Spleen (tissue), 11 donors: Measurements from ENCODE around the gene TIGD3. TPM values are rescaled to one million over a fixed set of nuclear protein-coding genes. Genes with fewer than 3 reads are reported as not detected.

Experiments used
- DNase-seq: peaks from one replicate; pipeline ENCODE4 v3.0.0-alpha.2; 2020
- H3K27ac ChIP-seq, 8 donors: fragments of 200-600 bp; sonication (generic) in 7 of 8; 1 replicate in 4 of 8; 2 replicates in 4 of 8; pipeline versions ENCODE4 v1.5.0 to v1.8.0; 2016 to 2021; ENCODE audit warnings: inconsistent platforms in 4 of 8, mild to moderate bottlenecking in 4 of 8, moderate library complexity in 1 of 8
- H3K27me3 ChIP-seq, 7 donors: fragments of 200-600 bp; sonication (generic) in 6 of 7; replicated peaks in 1 of 7; 1 replicate in 4 of 7; 2 replicates in 3 of 7; pipeline versions ENCODE4 v1.5.0 to v1.8.0; 2016 to 2021; ENCODE audit warnings: inconsistent platforms in 3 of 7, mild to moderate bottlenecking in 1 of 7
- H3K36me3 ChIP-seq, 6 donors: fragments of 200-600 bp; sonication (generic) in 5 of 6; 1 replicate in 4 of 6; 2 replicates in 2 of 6; pipeline versions ENCODE4 v1.5.0 to v1.8.0; 2016 to 2021; ENCODE audit warnings: inconsistent platforms in 2 of 6
- H3K4me1 ChIP-seq, 6 donors: fragments of 200-600 bp; sonication (generic) in 5 of 6; 1 replicate in 3 of 6; 2 replicates in 3 of 6; pipeline versions ENCODE4 v1.5.0 to v1.8.0; 2016 to 2021; ENCODE audit warnings: inconsistent platforms in 3 of 6
- H3K4me3 ChIP-seq, 8 donors: fragments of 200-600 bp; sonication (generic) in 7 of 8; 1 replicate in 4 of 8; 2 replicates in 4 of 8; pipeline versions ENCODE4 v1.5.0 to v1.8.0; 2016 to 2021; ENCODE audit warnings: inconsistent platforms in 4 of 8, mild to moderate bottlenecking in 4 of 8, moderate library complexity in 2 of 8
- H3K9me3 ChIP-seq, 8 donors: fragments of 200-600 bp; sonication (generic) in 7 of 8; 1 replicate in 4 of 8; 2 replicates in 4 of 8; pipeline versions ENCODE4 v1.5.0 to v1.8.0; 2016 to 2021; ENCODE audit warnings: inconsistent platforms in 4 of 8
- CTCF ChIP-seq, 11 experiments: fragments of 200-600 bp in 7 of 11; fragments of 450-650 bp in 4 of 11; sonication (generic) in 4 of 11; IDR thresholded peaks in 8 of 11; conservative IDR thresholded peaks in 3 of 11; 1 replicate in 7 of 11; 2 replicates in 4 of 11; pipeline versions ENCODE4 v1.4.0 to v1.8.0; 2016 to 2021; ENCODE audit warnings: antibody characterized with exemption in 11 of 11, inconsistent platforms in 4 of 11, mild to moderate bottlenecking in 1 of 11
- POLR2A ChIP-seq, 3 donors: fragments of 450-650 bp; IDR thresholded peaks; one replicate each; pipeline ENCODE4 v1.5.1; 2017; ENCODE audit warnings: antibody characterized with exemption in 3 of 3, mild to moderate bottlenecking in 1 of 3
- POLR2AphosphoS5 ChIP-seq, 3 donors: sonication (generic); formaldehyde crosslinking; IDR thresholded peaks; one replicate each; pipeline ENCODE4 v1.5.1; 2017; ENCODE audit warnings: antibody characterized with exemption in 3 of 3
- WGBS, 5 donors: extraction: QIAGEN DNeasy Blood & Tissue Kit in 3 of 5; methylation state at CpG; one replicate each; pipeline versions ENCODE4 v1.1.5 to v1.1.7; 2013 to 2018; 5-methylcytosine and 5-hydroxymethylcytosine counted together
- intact Hi-C: fragments of 100-400 bp; cut with DNase I; formaldehyde crosslinking; loops from one replicate; pipeline ENCODE4 v1.15.0; 2023; ENCODE audit warnings: low total_unique reads
- polyA plus RNA-seq, 3 donors: library from polyadenylated mRNA; stranded (reverse); fragments of 200-250 nt; gene quantifications; one replicate each; pipeline ENCODE4 v1.2.1, GENCODE V29; 2013
- total RNA-seq, 7 donors: library from RNA; depleted of rRNA in 3 of 7; stranded (reverse); fragments of >200 nt in 3 of 7; fragmentation: NEBNext Ultra II Directional in 4 of 7; extraction: Animal tissue kit (Norgen Biotek cat#: 25700) in 4 of 7; gene quantifications; one replicate each; pipeline versions ENCODE4 v1.1.0 to v1.2.1, GENCODE V29; 2016 to 2021
- donor health status: healthy with polysubstance abuse.
- donor health status: DM: no; HTN: no; CAD: no; lungs with moderate emphysema.
- donor health status: DM: no; HTN: no; CAD: no.
- donor health status: Bipolar disorder and iron deficiency.
- donor health status: healthy.
- donor health status: DM: no; HTN: no; CAD: no.
- donor health status: DM: yes; HTN: yes; CAD: no.

The TIGD3 gene
- total and polyA plus RNA-seq, 10 donors, result 0.56 to 2.7 (median 0.93) TPM

GRCh38 chr11:65325435-65325834 lies 29.1 kb upstream of the TIGD3 start:
- WGBS, 5 donors, result 83 to 90% (median 84%) methylated on average over 4 of the region's 4 CpGs
- intact Hi-C loops, result no loop called here
- H3K9me3 ChIP-seq, result no peaks in the 10 kb centered on the region

GRCh38 chr11:65327021-65327420 lies 27.5 kb upstream of the TIGD3 start:
- H3K9me3 ChIP-seq, result no peaks in the 10 kb centered on the region
- no peak overlapping the region for H3K4me3 ChIP-seq
- intact Hi-C loops, result no loop called here
- peaks cover 5 to 27% (median 19%) of the 10 kb centered on the region in 6 donors for H3K4me1 ChIP-seq
- no peaks in the 10 kb centered on the region for H3K27me3 ChIP-seq
- no peak for TF ChIP-seq POLR2A (IDR thresholded peaks at IDR 0.05)
- TF ChIP-seq CTCF (IDR thresholded peaks at IDR 0.05 in 8 of 11, conservative IDR thresholded peaks at IDR 0.05 in 3 of 11), result no peak
- TF ChIP-seq POLR2AphosphoS5 (IDR thresholded peaks at IDR 0.05), result no peak
- peaks cover 0 to 18% (median 2%) of the 10 kb centered on the region in 6 donors for H3K36me3 ChIP-seq
- no peak for DNase-seq
- no peak overlapping the region for H3K27ac ChIP-seq
- WGBS, 5 donors, result 87 to 93% (median 89%) methylated on average over 8 of the region's 8 CpGs

More at GRCh38 chr11:65325435-65325834, 29.1 kb upstream of the TIGD3 start:
- Histone ChIP-seq H3K4me1 (peaks cover 5 to 42% (median 31%) of the 10 kb centered on the region in 6 donors), H3K27me3 (no peaks in the 10 kb centered on the region), H3K4me3 (no peak overlapping the region), H3K27ac (no peak overlapping the region), H3K36me3 (peaks cover 0 to 34% (median 10%) of the 10 kb centered on the region in 6 donors)
- no peak for TF ChIP-seq CTCF (IDR thresholded peaks at IDR 0.05 in 8 of 11, conservative IDR thresholded peaks at IDR 0.05 in 3 of 11)
- no peak for TF ChIP-seq POLR2AphosphoS5 (IDR thresholded peaks at IDR 0.05)
- DNase-seq, result no peak

GRCh38 chr11:65329478-65329877 lies 25.1 kb upstream of the TIGD3 start:
- Histone ChIP-seq H3K27me3 (no peaks in the 10 kb centered on the region), H3K36me3 (no peaks in the 10 kb centered on the region), H3K9me3 (no peaks in the 10 kb centered on the region), H3K4me1 (peaks cover 7 to 29% (median 18%) of the 10 kb centered on the region in 6 donors), H3K4me3 (peak overlapping the region in 2 of 8 donors; percentile 9 to 13), H3K27ac (peak overlapping the region; percentile 49 to 76 (median 65))
- 15 to 35% (median 25%) methylated on average over 2 of the region's 2 CpGs for WGBS, 5 donors
- intact Hi-C loops, result no loop called here
- TF ChIP-seq POLR2AphosphoS5 (IDR thresholded peaks at IDR 0.05) (no peak), POLR2A (IDR thresholded peaks at IDR 0.05) (no peak), CTCF (IDR thresholded peaks at IDR 0.05 in 8 of 11, conservative IDR thresholded peaks at IDR 0.05 in 3 of 11) (no peak)
- no peak for DNase-seq

- Histone ChIP-seq H3K36me3 (no peaks in the 10 kb centered on the region), H3K27ac (peak overlapping the region; percentile 49 to 76 (median 65)), H3K4me1 (peaks cover 12 to 34% (median 23%) of the 10 kb centered on the region in 6 donors), H3K27me3 (no peaks in the 10 kb centered on the region), H3K4me3 (peak overlapping the region in 2 of 8 donors; percentile 9 to 13), H3K9me3 (no peaks in the 10 kb centered on the region)
- peak; percentile 80 for DNase-seq
- 5 to 14% (median 9%) methylated on average over 13 of the region's 13 CpGs for WGBS, 5 donors
- intact Hi-C loops, result loop anchor here (5.0 kb wide), 1 partner anchor 63 kb away; no protein-coding TSS in a partner anchor
- TF ChIP-seq POLR2A (IDR thresholded peaks at IDR 0.05) (no peak), POLR2AphosphoS5 (IDR thresholded peaks at IDR 0.05) (peak in 1 of 3 donors; percentile 27), CTCF (IDR thresholded peaks at IDR 0.05 in 8 of 11, conservative IDR thresholded peaks at IDR 0.05 in 3 of 11) (peak; percentile 64 to 90 (median 84))
Observed at GRCh38 chr11:65329944-65330403, 24.6 kb upstream of the TIGD3 start.
